Kidney glomerular epithelial cell (primary cell): ENCODE measurements around the gene C10orf95.
A peak's percentile ranks its signal among the peaks of the same experiment; 100 is the strongest.

Experiments used
- DNase-seq: peaks from one replicate; lab custom pipeline; 2025; lab: John Stamatoyannopoulos, UW

C10orf95 gene

DNA sequence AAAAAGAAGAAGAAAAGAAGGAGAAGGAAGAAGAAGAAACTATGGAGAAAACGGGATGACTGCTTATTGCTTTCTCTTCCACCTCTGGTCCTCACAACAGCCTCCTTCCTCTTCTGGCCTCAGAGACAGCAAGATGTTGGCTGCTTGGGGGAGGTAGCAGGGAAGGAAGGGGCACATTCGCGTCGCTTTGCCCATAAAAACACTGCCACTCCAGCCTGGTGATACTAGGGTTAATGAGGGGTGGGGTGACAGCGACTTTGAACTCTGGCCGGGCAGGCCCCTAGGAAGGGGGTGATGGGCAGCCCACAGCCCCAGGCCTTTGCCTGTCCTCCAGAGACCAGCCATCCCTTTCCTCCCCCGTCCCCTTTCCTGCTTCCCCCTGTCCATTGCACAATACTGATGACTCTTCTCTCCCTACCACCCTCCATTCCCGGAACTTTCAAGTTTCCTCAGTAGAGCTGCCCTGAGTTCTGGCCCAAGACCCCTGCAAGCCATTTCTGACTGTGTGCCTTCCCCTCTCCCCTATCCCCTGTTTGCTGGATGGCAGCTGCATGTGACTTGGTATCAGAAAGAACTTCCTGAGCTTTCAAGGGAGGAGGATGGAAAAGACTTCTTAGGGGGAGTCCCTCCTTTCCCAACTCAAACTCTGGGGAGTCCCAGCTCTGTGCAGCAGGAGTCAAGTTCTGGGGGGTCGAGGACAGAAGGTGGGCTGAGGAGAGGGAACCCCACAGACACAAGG is 16.8 kb downstream of the C10orf95 start:
- peak; percentile 25 for DNase-seq

DNA sequence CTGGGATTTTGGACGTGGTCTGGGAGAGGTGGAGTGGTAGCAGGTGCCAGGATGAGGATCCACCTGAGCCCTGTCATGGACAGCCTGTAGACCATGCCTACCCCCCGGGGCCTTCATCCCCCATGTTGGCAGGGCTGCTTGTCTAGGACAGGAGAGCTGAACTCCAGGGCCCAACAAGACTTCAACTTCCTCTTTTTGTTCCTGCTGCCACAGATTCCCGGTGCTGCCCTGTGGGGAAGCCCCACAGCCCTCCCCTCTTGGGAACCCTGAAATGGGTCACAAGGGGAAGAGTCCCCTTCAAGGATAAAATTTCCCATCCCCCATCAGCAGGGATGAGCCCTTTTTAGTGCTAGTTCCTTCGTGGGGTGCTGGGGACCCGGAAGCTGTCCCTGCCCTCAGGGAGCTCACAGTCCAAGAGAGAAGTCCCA is 17.7 kb downstream of the C10orf95 start:
- no peak for DNase-seq

DNA sequence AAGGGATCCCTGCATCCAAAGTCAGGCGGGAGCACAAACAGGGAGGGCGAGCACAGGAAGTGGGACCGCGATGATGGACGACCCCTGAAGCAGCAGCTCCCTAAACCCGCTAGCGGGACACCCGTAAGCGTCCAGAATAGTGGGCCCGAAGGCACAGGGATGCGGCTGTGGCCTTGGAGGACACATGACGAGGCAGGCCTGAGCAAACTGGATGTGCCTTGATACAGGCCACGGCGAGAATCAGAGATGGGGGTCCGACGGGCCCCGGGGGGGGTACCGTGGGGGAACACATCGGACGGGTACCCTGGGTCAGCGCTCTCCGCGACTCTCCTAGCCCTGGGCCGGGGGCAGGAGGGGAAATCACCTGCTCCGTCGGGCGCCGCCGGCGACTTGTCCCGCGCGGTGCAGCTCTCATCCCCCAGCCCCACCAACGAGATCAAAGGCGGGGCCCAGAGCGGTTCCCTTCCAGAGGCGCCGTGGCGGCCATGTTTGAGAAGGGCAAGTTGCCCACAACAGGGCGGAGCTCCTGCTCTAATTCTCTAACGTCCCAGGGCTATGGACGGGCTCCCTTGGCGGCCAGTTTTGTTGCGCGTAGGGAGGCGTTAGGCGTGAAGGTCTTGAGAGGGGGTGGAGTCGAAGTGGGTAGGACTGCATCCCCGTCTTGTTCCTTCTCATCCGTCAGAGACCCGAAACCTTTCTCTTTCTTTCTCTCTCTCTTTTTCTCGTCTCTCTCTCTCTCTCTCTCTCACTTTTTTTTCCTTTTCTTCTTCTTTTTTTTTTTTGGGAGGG is 19.0 kb downstream of the C10orf95 start, which contains the start of gene CUEDC2:
Gene CUEDC2 (minus strand): TSS at position 413 of the 789 bp plus-strand sequence. CDS start 7,386 bp downstream, outside the sequence.
- peak; percentile 97 for DNase-seq

DNA sequence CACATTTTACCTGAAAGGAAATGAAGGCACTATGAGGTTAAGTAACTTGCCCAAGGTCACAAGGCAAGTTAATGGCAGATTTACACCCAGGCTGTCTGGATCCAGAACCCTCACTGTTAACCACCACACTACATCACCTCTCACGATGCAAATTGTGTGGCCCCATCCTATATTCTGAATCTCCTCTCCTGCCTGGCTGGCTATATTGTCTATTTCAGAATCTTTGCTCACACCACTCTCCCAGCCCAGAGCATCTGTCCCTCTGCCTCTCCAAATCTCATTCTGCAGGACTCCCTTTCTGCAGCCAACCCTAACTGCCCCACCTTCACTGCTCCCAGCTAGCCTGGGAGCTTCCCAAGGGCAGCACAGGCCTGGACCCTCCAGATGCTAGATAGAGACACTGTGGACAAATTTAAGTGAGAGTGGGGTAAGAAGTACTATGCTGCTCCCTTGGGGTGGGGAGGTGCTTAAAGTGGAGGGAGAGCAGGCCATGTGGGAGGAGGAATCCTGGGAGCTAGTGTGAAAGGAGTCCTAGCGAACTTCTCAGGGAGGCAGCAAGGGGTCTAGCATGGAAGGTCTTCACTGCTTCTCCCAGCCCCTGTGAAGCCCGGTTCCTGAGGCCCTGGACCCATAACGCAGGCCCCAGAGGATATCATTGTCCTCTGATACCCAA is 19.8 kb downstream of the C10orf95 start:
- DNase-seq: peak; percentile 28

DNA sequence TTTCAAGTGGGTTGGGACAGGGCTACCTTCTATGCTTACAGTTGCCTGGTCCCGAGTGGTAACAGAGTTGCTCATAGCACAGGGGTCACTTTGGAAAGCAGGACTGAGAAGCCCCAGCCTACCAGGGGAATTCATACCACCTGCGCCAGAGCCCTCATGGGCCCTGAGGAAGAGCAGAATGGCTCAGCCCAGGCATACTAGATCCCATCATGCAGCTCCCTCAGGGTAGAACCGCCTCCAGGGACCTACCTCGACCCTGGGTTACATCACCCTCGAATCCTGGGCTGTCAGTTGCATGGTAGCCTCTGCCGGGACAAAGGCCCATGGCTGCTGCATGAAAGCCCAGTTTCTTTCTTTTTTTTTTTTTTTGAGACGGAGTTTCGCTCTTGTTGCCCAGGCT is 21.9 kb downstream of the C10orf95 start:
- DNase-seq: no peak

DNA sequence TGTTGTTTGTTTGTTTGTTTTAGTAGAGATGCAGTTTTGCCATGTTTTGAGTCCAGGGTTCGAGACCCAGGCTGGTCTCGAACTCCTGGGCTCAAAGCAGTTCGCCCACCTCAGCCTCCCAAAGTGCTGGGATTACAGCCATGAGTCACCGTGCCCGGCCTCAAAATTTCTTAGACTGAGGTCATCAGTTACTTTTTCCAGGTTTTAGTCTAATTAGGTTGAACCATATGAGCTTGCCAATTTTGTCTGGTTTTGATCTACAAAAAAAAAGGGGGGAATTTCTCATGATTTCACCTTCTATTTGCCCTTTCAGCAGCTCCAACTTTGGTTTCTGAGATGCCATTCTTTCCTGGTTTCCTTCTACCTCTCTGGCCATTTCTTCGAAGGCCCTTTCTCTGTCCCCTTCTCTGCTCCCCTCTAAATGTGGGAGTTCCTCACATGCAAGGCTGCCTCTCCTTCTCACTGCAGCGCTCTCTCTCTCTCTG is 24.5 kb downstream of the C10orf95 start:
- no peak for DNase-seq

DNA sequence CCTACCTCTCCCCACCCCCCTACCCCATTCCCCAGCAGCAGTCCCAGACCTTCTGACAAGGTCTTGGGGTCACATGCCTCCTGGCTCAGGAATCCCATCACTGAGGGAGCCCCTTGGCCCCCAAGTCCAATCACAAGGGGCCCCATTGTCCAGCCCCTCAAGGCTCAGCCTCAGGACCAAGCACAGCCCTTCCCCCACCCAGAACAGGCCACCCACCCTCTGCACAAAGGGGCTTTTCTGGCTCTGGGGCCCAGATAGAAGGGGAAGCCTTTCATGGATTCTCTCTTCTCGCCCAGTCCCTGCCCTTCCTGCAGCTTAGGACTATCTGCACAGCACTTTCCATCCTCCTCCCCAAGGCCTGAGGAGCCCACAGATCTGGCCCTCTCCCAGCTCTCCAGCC is 25.9 kb downstream of the C10orf95 start:
- DNase-seq: no peak

DNA sequence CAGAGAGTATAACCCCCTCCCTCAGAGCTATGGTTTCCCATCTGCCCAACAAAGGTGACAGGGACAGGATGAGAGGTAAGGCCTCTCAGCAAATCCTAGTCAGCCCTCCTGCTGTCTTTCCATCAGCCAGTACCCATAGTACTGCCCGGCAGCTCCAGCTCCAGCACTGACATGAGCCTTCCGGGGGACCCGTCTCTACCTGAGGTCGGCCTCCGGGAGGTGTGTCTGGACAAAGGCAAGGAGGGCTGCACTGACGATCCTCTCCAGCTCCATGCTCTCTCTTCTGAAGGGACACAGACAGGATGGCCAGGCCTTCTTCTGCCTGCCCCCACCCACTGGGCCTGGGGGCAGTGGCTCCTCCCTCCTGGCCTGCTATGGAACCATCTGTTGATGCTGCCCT is 26.4 kb downstream of the C10orf95 start:
- no peak for DNase-seq

DNA sequence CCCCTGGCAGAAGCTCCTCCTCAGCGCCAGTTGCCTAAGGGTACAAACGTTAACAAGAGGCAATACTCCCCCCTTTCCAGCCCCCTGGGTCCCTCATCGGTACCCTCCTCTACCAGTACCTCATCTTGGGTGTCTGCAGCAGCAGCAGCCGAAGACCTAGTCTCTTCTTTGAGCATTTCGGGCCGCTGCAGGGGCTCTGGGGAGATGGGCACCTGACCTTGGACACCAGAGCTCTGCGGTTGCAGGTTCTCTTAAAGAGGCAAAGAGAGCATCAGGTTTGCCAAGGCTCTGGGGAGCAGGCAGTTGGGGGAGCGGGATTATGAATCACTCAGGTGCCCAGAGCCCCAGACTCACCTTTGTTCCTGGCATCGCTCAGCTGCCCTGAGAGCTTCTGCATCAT is 27.2 kb downstream of the C10orf95 start:
- no peak for DNase-seq

DNA sequence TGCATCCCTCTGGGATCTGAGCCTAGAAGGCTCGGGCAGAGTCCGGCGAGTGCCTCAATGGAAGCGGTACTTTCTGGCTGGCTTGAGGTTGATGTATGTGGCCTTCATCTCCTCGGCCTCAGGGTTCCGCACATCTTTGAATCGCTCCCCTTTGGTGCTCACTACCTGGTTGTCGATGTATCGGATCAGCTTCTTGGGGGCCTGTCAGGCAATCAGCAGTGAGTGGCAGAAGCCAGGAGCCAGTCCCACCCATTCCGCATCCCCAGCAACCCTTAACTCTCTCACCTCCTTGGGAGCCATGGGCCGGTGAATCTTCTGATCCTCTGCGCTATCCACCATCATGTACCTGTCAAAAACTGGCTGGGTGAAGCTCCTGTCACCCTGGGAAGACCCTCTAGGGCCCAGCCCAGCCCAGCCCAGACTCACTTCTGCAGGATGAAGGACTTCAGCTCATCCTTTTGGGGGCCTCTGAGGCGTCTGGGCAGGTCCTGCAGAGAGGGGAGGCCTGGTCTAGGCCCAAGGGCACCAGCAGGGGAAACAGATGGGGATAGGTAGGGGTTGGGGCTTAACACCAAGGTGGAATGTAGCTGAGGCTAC is 27.9 kb downstream of the C10orf95 start:
- no peak for DNase-seq

DNA sequence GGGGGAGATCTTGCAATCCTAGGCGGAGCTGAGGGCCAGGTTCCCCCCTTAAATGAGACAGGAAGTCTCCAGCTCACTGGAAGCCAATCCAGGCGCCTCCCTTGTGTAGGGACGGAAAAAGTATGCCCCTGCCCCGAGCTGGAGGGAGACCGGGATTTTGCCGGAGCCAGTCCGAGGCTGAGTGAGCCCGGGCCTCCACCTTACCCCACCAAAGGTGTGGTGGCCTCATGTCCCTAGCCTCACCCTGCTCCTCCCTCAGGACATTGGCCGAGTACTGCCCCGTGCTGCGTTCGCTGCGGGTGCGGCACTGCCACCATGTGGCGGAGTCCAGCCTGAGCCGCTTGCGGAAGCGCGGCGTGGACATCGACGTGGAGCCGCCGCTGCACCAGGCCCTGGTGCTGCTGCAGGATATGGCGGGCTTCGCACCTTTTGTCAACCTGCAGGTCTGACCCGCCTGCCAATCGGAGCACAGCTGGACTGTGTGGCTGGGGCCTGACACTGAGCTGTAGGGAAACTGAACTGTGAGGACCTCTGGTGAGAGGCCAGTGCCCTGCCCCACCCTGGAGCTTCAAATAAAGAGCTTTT is 28.7 kb downstream of the C10orf95 start:
- DNase-seq: peak; percentile 39

DNA sequence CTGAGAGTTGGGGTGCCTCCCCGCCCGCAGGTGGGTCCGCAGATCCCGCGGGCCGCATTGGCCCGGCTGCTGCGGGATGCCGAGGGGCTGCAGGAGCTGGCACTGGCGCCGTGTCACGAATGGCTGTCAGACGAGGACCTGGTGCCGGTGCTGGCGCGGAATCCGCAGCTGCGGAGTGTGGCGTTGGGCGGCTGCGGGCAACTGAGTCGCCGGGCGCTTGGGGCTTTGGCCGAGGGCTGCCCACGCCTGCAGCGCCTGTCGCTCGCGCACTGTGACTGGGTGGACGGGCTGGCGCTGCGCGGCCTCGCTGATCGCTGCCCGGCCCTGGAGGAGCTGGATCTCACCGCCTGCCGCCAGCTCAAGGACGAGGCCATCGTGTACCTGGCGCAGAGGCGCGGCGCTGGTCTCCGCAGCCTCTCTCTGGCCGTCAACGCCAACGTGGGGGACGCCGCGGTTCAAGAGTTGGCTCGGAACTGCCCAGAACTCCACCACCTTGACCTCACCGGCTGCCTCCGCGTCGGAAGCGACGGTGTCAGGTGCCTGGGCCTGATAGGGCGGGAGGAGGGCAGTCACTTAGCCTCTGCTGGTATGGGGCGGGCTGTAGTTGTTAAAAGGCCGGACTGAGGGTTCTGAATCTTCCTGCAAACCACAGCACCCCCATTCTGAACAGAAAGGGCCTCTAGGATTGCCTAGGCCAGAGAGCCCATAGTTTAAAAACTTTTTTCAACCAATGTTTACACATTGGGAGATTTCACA is 29.4 kb downstream of the C10orf95 start:
- no peak for DNase-seq

DNA sequence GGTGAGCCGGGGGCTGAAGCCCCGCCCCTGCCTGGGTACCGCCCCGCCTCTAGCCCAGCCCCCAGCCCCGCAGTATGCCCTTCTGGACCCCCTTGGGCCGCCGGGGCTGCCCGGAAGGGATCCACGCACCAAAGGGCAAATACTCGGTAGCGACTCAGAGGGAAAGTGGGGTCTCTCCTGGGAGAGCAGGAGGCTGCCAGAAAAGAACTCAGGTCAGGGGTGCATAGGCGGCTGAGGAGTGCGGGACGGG is 29.9 kb downstream of the C10orf95 start:
- DNase-seq: no peak

DNA sequence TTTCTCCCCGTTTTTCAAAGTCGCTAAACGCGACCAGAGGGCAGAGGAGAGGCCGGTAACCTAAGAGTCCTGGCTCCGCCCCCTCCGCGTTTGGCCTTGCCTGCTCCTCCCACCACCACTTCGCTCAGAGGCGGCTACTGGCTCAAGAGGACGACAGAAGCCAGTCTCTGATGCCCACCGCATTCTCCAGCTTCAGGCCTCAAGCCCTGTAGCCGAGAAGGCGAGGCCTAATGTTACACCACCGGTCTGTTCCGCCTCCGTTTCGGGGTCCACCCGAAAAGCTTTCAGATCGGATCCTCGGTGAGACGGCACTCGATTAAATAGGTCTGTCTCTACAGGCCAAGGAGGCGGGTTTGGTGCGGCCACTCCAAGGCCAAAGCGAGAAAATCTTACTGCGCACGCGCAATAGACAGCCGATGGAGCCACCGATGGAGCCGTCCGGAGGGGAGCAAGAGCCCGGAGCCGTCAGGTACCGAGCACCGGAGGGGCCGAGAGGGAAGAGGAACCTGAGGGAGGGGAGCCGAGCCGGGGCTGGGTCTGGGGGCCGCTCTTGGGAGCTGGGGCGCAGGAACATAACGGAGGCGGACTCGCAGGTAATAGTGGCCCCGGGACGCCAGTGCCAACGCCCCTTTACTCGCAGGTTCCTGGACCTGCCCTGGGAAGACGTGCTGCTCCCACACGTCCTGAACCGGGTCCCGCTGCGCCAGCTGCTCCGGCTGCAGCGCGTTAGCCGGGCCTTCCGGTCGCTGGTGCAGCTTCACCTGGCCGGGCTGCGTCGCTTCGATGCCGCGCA is 30.4 kb downstream of the C10orf95 start, which contains the start of gene FBXL15:
Gene FBXL15 (plus strand): TSS at position 123 of the 793 bp plus-strand sequence. CDS start 294 bp downstream, at position 417.
- peak; percentile 93 for DNase-seq

DNA sequence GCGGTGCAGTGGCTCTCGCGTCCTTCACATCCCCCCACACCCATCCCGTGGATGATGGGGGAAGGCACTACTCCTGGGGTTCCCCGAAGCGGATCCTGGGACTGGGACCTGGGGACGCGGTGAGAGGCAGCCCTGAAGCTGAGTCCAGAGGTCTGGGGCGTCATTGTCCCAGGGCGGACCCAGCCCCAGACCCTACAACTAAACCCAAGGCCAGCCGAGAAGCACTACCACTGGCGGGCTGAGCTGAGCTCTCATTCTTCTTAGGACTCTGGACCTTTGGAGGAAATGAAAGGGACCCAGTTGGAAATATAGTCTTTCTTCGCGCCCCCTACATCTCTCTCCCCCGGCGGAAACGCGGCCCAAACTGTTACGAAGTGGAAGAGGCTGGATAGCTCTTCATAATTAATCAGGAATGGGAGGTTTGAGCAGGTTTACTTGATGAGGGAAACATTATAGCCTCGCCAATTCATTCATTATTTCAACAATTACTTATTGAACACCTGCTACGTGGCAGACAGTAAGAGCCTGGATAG is 31.1 kb downstream of the C10orf95 start:
- no peak for DNase-seq

DNA sequence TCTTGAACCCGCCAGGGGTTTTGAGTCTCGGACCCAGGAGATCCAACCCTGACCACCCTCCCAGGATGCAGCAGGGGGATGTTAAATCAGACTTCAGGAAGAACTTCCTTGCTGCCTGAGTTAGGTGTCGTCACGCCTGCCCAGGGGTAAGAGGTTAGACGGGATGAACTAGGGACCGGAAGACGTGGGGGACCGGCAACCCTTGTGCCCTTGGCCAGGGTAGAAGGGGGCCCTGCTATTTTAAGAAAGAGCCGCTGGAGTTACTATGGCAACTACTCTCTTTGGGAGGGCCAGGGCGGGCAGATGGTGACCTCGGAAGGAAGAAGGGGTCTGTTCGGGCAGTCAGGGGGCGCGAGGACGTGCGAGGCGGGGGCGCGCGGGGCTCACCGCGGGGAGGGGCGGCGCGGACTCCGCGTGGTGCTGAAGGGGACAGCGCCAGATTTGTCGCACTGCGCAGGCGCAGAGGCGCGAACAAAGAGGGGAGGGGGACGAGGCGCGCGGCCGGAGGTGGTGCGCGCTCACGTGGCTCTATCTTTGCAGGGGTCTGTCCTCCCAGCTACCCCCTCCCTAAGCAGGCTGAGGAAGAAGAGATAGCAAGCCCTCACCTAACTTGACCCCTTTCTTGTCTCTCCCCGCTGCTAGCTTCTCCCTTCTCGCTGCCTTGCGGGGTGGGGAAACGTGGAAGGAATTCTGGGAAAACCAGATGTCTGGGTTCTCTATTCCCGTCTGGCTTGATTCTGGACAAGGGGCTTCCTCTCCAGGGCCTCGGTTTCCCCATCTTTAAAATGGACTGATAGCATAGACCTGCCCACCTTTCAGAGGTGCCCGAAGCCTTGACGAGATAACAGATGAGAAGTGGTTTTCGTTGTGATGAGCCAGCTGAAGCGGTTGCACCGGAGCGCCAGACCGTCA is 31.8 kb downstream of the C10orf95 start:
- no peak for DNase-seq

DNA sequence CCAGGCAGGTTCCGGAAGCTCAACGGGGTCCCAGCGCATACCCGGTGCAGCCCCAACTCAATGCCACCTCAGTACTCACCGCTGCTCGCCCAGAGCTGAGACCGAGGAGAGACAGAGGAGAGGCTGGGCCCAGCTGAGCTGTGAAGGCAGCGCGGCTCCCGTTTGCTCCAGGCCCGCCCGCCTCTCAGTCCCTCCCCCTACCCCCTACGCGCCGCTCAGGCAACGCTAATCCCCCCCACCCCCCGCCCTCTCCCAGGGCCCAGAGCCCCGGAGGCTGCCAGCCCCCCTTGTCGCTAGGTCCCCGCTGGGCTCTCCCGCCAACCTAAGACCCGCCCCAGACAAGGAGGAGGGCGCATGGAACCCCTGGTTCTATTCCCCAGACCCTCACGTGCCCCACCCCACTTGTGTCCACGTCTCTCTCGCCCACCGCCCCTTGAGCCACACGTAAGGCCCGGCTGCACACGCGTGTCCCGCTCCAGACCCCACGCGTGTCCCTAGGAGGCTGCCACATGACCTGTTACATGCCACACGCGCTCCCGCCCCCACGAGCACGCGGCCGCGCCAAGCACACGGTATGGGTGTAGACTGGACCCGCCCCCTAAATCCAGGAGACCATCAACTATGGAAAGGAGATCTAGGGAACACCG is 32.6 kb downstream of the C10orf95 start, which contains the start of gene PSD:
Gene PSD (minus strand): TSS at position 164 of the 647 bp plus-strand sequence. CDS start 1,747 bp downstream, outside the sequence.
- DNase-seq: no peak

DNA sequence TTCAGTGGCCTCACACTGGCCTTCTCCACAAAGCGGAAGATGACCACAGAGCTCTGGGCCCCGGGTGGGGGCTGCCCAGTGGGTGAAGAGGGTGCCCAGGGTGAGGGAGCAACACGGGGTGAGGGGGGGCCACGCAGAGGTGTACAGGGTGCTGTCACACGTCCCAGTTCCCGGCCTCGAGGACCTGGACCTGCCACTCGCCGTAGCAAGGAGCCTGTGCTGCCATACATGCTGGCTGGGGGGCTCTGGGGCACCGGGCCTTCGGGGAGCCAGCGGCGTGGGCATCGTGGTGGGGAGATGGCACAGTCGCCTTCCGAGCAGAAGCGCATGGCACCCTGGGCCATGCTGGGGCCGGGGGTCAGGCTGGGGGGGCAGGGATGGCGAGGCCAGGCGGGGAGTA is 34.6 kb downstream of the C10orf95 start:
- no peak for DNase-seq
